Measurements from ENCODE around the gene FUT6. TPM values are rescaled to one million over a fixed set of nuclear protein-coding genes. Genes with fewer than 3 reads are reported as not detected.

The FUT6 gene
- total RNA-seq, 1 donor from 2014 or later, result not detected

- no peak for DNase-seq (ENCODE audit: low spot score in 2 of 2, unreplicated experiment in 2 of 2)
- H3K36me3 Mint-ChIP-seq, result no peaks in the 10 kb centered on the region
- H3K4me3 Mint-ChIP-seq, result no peak overlapping the region
- H3K27ac Mint-ChIP-seq, result no peak overlapping the region
- H3K9me3 Mint-ChIP-seq, result no peaks in the 10 kb centered on the region
- H3K27me3 Mint-ChIP-seq (ENCODE audit: low read depth), result peaks cover 4% of the 10 kb centered on the region
- TF ChIP-seq CTCF (IDR thresholded peaks at IDR 0.05; ENCODE audit: unreplicated experiment), result no peak
- H3K4me1 Mint-ChIP-seq, result peaks cover 8% of the 10 kb centered on the region
Observed at GRCh38 chr19:5824751-5825150, 14.8 kb downstream of the FUT6 start.

DNA sequence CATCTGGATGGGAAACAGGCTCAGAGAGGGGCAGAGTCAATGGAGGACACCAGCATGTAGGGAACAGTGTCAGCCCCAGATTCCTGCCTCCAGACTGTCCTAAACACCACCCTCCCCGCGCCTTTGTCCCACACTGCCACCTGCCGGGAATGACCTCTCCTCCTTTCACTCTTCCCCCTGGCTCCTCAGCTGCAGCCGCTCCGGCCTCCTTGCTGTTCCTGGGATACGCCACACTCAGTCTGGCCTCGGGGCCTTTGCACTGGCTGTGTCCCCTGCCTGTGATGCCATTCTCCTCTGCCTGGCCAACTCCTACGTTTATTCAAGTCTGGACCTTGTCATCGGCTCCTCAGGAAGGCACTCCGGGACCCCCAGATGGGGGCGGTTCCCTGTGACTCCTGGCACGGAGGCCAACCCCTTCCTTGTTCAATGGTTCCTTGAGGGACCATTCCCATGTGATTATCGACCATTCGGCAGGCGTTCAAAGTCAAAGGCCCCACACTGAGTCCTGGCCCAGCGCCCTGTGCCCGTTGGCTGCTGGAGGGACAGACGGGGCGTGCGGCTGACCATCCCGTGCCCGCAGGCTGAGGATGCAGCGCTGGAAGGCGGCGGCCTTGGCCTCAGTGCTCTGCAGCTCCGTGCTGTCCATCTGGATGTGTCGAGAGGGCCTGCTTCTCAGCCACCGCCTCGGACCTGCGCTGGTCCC is 15.8 kb downstream of the FUT6 start:
- no peak for TF ChIP-seq CTCF (IDR thresholded peaks at IDR 0.05; ENCODE audit: unreplicated experiment)
- Mint-ChIP-seq H3K4me3 (no peak overlapping the region), H3K9me3 (no peaks in the 10 kb centered on the region), H3K36me3 (no peaks in the 10 kb centered on the region), H3K4me1 (peaks cover 8% of the 10 kb centered on the region), H3K27ac (no peak overlapping the region), H3K27me3 (ENCODE audit: low read depth) (peaks cover 4% of the 10 kb centered on the region)
- no peak for DNase-seq (ENCODE audit: low spot score in 2 of 2, unreplicated experiment in 2 of 2)

DNA sequence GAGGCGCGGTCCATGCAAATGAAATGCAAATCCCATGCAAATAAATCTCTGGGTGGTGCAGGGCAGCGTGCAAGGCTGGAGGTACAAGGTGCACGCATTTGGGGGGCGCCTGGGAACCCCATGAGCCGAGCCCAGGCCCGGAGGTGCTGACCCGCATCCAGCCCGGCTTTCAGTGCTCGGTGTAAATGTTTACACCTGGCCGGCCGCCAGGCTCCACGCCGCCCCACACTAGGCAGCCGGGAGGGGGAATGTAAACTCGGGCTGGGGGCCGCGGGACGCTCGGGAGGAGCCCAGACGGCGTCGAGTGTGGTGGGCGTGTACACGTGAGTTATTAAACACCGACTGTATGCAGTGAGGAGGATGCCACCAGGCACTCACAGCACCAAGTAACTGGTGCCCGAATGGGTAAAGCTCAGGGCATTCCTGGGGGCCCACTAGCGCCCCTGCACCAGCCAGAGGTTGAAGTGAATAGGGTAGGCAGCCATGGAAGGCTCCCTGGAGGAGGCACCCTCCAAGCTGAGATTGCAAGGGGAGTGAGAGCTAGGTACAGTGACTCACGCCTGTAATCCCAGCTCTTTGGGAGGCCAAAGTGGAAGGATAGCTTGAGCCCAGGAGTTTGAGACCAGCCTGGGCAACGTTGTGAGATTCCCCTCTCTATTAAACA is 17.2 kb downstream of the FUT6 start:
- Mint-ChIP-seq H3K36me3 (no peaks in the 10 kb centered on the region), H3K4me1 (peaks cover 4% of the 10 kb centered on the region), H3K9me3 (no peaks in the 10 kb centered on the region), H3K4me3 (no peak overlapping the region), H3K27ac (no peak overlapping the region), H3K27me3 (ENCODE audit: low read depth) (peaks cover 9% of the 10 kb centered on the region)
- DNase-seq (ENCODE audit: low spot score in 2 of 2, unreplicated experiment in 2 of 2), result no peak
- no peak for TF ChIP-seq CTCF (IDR thresholded peaks at IDR 0.05; ENCODE audit: unreplicated experiment)

DNA sequence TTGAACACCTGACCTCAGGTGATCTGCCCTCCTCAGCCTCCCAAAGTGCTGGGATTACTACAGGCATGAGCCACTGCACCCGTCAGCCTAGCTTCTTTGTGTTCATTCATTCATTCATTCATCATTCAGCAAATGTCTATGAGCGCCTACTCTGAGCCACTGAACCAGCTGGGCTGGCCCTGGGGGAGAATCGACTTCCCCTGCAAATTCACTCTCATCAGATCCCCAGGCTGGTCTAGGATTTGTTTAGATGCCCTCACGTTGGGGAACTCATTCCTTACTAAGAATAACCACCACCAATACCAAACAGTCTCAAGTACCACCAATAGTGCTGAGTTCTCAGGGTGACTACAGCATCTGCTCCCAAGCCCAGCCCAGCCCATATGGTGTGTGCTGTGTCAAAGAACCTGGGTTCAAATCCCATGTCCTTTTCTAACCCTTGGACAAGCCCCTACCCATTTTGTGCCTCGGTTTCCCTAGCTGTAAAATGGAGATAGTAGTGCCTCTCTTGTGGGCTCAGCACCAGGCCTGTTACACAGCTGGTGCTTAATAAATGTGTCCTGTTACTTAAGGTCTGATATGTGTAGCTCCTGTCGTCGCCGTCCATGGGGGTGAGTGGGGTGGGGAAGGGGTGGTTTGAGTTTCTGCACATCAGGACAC is 17.9 kb downstream of the FUT6 start:
- no peaks in the 10 kb centered on the region for H3K9me3 Mint-ChIP-seq
- no peaks in the 10 kb centered on the region for H3K4me1 Mint-ChIP-seq
- H3K27me3 Mint-ChIP-seq (ENCODE audit: low read depth), result peaks cover 14% of the 10 kb centered on the region
- no peaks in the 10 kb centered on the region for H3K36me3 Mint-ChIP-seq
- H3K4me3 Mint-ChIP-seq, result no peak overlapping the region
- H3K27ac Mint-ChIP-seq, result no peak overlapping the region
- TF ChIP-seq CTCF (IDR thresholded peaks at IDR 0.05; ENCODE audit: unreplicated experiment), result no peak
- DNase-seq (ENCODE audit: low spot score in 2 of 2, unreplicated experiment in 2 of 2), result no peak

DNA sequence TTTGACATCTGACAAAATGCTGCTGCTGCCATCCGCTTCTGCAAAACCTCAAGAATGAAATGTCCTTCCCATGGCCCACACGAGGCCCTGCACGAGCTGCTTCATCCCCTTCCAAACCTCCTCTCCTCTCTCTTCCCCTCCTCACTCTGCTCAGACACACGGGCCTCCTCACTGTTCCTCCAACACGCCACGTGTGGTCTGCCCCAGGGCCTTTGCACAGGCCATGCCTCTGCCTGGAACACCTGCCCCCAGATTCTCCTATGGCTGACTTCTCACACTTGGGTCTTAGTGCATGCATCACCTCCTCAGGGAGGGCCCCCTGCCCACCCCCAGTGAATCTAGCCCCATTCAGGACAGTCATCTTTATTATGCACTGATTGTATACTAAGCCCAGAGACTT is 18.7 kb downstream of the FUT6 start:
- no peak for DNase-seq (ENCODE audit: low spot score in 2 of 2, unreplicated experiment in 2 of 2)
- TF ChIP-seq CTCF (IDR thresholded peaks at IDR 0.05; ENCODE audit: unreplicated experiment), result no peak
- Mint-ChIP-seq H3K9me3 (no peaks in the 10 kb centered on the region), H3K4me3 (no peak overlapping the region), H3K27ac (no peak overlapping the region), H3K4me1 (no peaks in the 10 kb centered on the region), H3K27me3 (ENCODE audit: low read depth) (peaks cover 21% of the 10 kb centered on the region), H3K36me3 (no peaks in the 10 kb centered on the region)
